Left forelimb (tissue), 1 donor: ENCODE measurements around the gene KCNC4.

Experiments
- DNase-seq: peaks from one replicate; pipeline ENCODE4 v3.0.0-alpha.2; 2018; ENCODE audit warnings: low spot score

The KCNC4 gene

DNA sequence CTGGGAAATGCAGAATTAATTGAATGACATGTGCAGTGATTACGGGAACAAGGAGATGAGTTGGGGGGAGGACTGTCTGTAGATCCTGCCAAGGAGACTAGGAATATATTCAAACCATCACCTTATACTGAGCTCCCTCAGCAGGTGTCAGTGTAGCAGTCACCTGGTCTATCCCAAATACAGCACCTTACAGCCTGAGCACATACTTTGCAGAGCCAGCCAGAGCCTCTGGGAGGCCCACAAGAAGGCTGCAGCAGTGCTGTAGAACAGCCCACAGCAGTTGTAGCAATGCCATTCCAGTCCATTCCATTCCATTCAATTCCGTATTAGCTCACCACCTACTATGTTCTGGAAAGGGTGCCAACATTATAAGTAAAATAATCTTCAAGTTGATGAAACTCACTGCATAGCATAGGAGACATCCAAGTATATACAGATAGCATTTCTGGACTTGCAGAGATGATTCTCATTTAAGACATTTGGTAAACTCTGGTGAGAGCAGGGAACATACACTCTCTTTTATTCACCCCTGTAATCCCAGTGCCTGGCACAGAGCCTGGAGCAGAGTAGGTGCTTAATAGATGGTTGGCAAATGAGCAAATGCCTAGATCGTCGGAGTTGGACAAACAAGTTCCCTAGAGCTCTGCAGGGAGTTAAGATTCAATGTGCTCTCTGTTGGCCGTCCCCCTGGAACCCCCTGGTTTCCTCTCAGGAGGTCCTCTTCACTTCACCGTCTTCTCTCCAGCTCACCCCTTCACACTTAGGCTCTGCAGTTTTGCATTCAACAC is 44.7 kb downstream of the KCNC4 start:
- DNase-seq = no peak

DNA sequence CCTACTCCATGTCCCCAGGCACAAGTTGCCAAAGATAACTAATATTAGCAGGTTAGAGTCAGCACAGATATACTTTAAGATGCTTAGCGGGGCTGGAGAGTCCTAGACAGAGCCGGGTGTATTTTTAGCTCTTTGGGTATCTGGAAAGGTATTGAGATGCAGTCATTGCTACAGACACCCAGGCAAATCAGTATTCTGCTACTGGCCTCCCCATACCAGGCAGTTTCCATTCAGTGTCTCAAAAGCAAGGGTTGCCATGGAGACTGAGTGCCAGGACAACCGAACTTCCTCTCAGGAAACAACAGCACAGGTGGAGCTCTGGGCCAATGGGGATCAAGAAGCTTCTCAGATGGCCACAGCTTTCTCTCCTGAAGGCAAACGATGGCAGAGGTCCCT is 45.3 kb downstream of the KCNC4 start:
- no peak for DNase-seq

DNA sequence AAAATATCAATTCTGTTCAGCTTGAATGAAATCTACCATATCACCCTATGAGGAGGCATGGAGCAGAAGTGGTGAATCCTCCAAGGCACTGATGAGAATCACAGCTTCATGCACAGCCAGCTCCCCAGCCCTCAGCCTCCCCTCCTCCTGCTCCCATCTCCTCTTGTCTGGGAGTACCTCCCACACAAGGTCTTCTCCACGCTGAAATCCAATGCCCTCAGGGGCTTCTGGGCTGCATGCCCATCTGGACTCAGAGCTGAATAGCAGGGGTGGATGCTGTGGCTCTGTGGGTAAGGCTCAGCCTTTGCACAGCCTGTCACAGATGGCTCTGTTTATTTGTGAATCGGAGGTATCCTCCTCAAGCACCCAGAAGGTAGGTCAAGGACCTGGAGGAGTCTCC is 48.6 kb downstream of the KCNC4 start:
- no peak for DNase-seq

DNA sequence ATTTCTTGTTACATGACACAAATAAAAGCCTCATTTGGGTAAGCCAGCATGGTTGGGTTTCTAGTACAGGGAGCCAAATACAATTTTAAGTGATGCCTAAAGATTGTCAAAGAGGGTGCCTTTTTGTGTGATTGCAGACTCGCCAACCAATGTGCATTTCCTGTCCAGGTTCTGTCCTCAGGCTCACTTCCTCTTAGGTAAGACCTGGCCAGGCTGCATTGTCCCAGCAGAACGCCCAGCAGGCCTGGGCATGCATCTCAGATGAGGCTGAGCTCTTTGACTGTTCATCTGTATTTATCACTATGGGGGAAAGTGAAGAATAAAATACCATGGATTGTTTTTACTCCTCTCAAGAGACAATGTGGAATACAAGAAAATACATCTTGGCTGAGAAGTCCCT is 49.7 kb downstream of the KCNC4 start:
- DNase-seq = no peak
